SH-SY5Y (cell line): Measurements from ENCODE around the gene POLR1B.

ENCODE experiments used
- GATA2 ChIP-seq: IDR thresholded peaks from 2 replicates; pipeline ENCODE4 v1.6.1; 2011; ENCODE audit warnings: mild to moderate bottlenecking, low read depth, low read length
- GATA3 ChIP-seq: IDR thresholded peaks from 2 replicates; pipeline ENCODE4 v1.6.1; 2011; ENCODE audit warnings: low read depth, mild to moderate bottlenecking, low read length, moderate library complexity

The POLR1B gene

GRCh38 chr2:112540906-112541305, 1.4 kb upstream of the POLR1B start:
- TF ChIP-seq GATA3 (no peak), GATA2 (no peak)

- no peak for TF ChIP-seq GATA3
- TF ChIP-seq GATA2 = no peak
Measured at GRCh38 chr2:112541315-112542122, 746 bp upstream of the POLR1B start.

- no peak for TF ChIP-seq GATA2
- no peak for TF ChIP-seq GATA3
Measured at GRCh38 chr2:112542984-112543661, 858 bp downstream of the POLR1B start.

GRCh38 chr2:112547333-112547732, 5.1 kb downstream of the POLR1B start:
- TF ChIP-seq GATA3 = no peak

GRCh38 chr2:112548980-112549379, 6.7 kb downstream of the POLR1B start:
- TF ChIP-seq GATA3 (no peak), GATA2 (no peak)

GRCh38 chr2:112566104-112566503, 23.8 kb downstream of the POLR1B start:
- no peak for TF ChIP-seq GATA3

- TF ChIP-seq GATA3 (no peak), GATA2 (no peak)
Measured at GRCh38 chr2:112572005-112572404, 29.7 kb downstream of the POLR1B start.

- no peak for TF ChIP-seq GATA3
- no peak for TF ChIP-seq GATA2
Measured at GRCh38 chr2:112577756-112578155, 35.5 kb downstream of the POLR1B start.

GRCh38 chr2:112579241-112579640, 37.0 kb downstream of the POLR1B start:
- TF ChIP-seq GATA3 = no peak
- TF ChIP-seq GATA2 = no peak

GRCh38 chr2:112580084-112580483, 37.8 kb downstream of the POLR1B start:
- TF ChIP-seq GATA3 (no peak), GATA2 (no peak)

- TF ChIP-seq GATA2 = no peak
- no peak for TF ChIP-seq GATA3
Measured at GRCh38 chr2:112582314-112582746, 40.1 kb downstream of the POLR1B start.

GRCh38 chr2:112583497-112584133, 41.4 kb downstream of the POLR1B start:
- TF ChIP-seq GATA3 (no peak), GATA2 (no peak)

- TF ChIP-seq GATA2 = no peak
- no peak for TF ChIP-seq GATA3
Measured at GRCh38 chr2:112584134-112584890, 42.0 kb downstream of the POLR1B start, which contains the start of gene CHCHD5. Gene CHCHD5, plus strand, starts transcription at chr2:112584609. Its CDS starts 39 bp downstream, at chr2:112584648.

GRCh38 chr2:112584891-112585250, 42.6 kb downstream of the POLR1B start:
- TF ChIP-seq GATA3 (no peak), GATA2 (no peak)

- TF ChIP-seq GATA3 = no peak
- TF ChIP-seq GATA2 = no peak
Measured at GRCh38 chr2:112585400-112585799, 43.1 kb downstream of the POLR1B start.
